Liver (tissue), 3 donors: ENCODE results near the gene AAK1.

Experiments
- CTCF ChIP-seq: fragments of 150-350 bp; IDR thresholded peaks from 2 replicates; pipeline ENCODE4 v1.5.1; 2017; ENCODE audit warnings: improper control_type of control experiment, low read depth, low read length; ENCODE audit not compliant: missing input control
- GABPA ChIP-seq, 2 donors: IDR thresholded peaks in 1 of 2; conservative IDR thresholded peaks in 1 of 2; 2 replicates each; pipeline ENCODE4 v1.6.1; 2016; ENCODE audit warnings: antibody characterized with exemption in 2 of 2, mild to moderate bottlenecking in 1 of 2, moderate library complexity in 1 of 2
- RAD21 ChIP-seq, 2 donors: IDR thresholded peaks; 2 replicates each; pipeline ENCODE4 v1.6.1; 2016; ENCODE audit warnings: antibody characterized with exemption in 2 of 2, mild to moderate bottlenecking in 2 of 2
- ZBTB33 ChIP-seq: IDR thresholded peaks from 2 replicates; pipeline ENCODE4 v1.6.1; 2016; ENCODE audit warnings: antibody characterized with exemption
- TF ChIP-seq, protein P1 (sequence below): IDR thresholded peaks from 2 replicates; pipeline ENCODE4 v1.6.1; 2016; ENCODE audit warnings: antibody characterized with exemption
- TF ChIP-seq, protein P2 (sequence below): IDR thresholded peaks from 2 replicates; pipeline ENCODE4 v1.6.1; 2016; ENCODE audit warnings: antibody characterized with exemption, mild to moderate bottlenecking
- donor health status: healthy.
- donor health status: healthy.

DNA sequence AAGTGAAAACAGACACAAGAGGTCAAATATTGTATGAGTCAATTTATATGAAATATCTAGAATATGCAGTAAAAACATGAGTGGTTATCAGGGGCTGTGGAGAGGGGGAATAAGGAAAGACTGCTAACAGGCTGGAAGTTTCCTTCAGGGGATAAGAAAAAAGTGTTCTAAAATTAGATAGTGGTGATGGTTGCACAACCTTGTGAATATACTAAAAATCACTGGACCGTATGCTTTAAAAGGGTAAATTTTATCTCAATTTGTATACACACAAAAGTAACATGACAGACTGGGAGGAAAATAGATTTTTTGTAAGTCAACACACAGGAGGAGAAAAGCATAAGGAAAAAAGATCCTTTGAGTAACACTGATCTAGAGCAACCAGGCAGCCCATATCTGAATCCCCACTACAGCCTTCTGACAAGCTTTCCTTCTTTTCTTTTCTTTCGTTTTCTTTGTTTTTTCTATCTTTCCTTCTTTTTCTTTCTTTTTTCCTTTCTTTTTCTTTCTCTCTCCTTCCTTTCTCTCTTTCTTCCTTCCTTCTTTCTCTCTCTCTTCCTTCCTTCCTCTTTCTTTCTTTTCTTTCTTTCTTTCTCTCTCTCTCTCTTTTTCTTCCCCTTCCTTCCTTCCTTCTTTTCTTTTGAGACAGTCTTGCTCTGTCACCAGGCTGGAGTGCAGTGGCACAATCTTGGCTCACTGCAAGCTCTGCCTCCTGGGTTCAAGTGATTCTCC, 95.4 kb downstream of the AAK1 start:
- TF ChIP-seq ZBTB33 (no peak), GABPA (IDR thresholded peaks at IDR 0.05 in 1 of 2, conservative IDR thresholded peaks at IDR 0.05 in 1 of 2) (no peak), CTCF (no peak), RAD21 (IDR thresholded peaks at IDR 0.05) (no peak)
- TF ChIP-seq, protein P1, sequence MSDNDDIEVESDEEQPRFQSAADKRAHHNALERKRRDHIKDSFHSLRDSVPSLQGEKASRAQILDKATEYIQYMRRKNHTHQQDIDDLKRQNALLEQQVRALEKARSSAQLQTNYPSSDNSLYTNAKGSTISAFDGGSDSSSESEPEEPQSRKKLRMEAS, result no peak
- TF ChIP-seq, protein P2, sequence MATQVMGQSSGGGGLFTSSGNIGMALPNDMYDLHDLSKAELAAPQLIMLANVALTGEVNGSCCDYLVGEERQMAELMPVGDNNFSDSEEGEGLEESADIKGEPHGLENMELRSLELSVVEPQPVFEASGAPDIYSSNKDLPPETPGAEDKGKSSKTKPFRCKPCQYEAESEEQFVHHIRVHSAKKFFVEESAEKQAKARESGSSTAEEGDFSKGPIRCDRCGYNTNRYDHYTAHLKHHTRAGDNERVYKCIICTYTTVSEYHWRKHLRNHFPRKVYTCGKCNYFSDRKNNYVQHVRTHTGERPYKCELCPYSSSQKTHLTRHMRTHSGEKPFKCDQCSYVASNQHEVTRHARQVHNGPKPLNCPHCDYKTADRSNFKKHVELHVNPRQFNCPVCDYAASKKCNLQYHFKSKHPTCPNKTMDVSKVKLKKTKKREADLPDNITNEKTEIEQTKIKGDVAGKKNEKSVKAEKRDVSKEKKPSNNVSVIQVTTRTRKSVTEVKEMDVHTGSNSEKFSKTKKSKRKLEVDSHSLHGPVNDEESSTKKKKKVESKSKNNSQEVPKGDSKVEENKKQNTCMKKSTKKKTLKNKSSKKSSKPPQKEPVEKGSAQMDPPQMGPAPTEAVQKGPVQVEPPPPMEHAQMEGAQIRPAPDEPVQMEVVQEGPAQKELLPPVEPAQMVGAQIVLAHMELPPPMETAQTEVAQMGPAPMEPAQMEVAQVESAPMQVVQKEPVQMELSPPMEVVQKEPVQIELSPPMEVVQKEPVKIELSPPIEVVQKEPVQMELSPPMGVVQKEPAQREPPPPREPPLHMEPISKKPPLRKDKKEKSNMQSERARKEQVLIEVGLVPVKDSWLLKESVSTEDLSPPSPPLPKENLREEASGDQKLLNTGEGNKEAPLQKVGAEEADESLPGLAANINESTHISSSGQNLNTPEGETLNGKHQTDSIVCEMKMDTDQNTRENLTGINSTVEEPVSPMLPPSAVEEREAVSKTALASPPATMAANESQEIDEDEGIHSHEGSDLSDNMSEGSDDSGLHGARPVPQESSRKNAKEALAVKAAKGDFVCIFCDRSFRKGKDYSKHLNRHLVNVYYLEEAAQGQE, result no peak
